Spleen (tissue), 11 donors: ENCODE measurements around the gene GLIS1. TPM values are rescaled to one million over a fixed set of nuclear protein-coding genes. Genes with fewer than 3 reads are reported as not detected.

ENCODE experiments used
- DNase-seq: peaks from one replicate; pipeline ENCODE4 v3.0.0-alpha.2; 2020
- H3K27ac ChIP-seq, 8 donors: fragments of 200-600 bp; sonication (generic) in 7 of 8; 1 replicate in 4 of 8; 2 replicates in 4 of 8; pipeline versions ENCODE4 v1.5.0 to v1.8.0; 2016 to 2021; ENCODE audit warnings: inconsistent platforms in 4 of 8, mild to moderate bottlenecking in 4 of 8, moderate library complexity in 1 of 8
- H3K27me3 ChIP-seq, 7 donors: fragments of 200-600 bp; sonication (generic) in 6 of 7; replicated peaks in 1 of 7; 1 replicate in 4 of 7; 2 replicates in 3 of 7; pipeline versions ENCODE4 v1.5.0 to v1.8.0; 2016 to 2021; ENCODE audit warnings: inconsistent platforms in 3 of 7, mild to moderate bottlenecking in 1 of 7
- H3K36me3 ChIP-seq, 6 donors: fragments of 200-600 bp; sonication (generic) in 5 of 6; 1 replicate in 4 of 6; 2 replicates in 2 of 6; pipeline versions ENCODE4 v1.5.0 to v1.8.0; 2016 to 2021; ENCODE audit warnings: inconsistent platforms in 2 of 6
- H3K4me1 ChIP-seq, 6 donors: fragments of 200-600 bp; sonication (generic) in 5 of 6; 1 replicate in 3 of 6; 2 replicates in 3 of 6; pipeline versions ENCODE4 v1.5.0 to v1.8.0; 2016 to 2021; ENCODE audit warnings: inconsistent platforms in 3 of 6
- H3K4me3 ChIP-seq, 8 donors: fragments of 200-600 bp; sonication (generic) in 7 of 8; 1 replicate in 4 of 8; 2 replicates in 4 of 8; pipeline versions ENCODE4 v1.5.0 to v1.8.0; 2016 to 2021; ENCODE audit warnings: inconsistent platforms in 4 of 8, mild to moderate bottlenecking in 4 of 8, moderate library complexity in 2 of 8
- H3K9me3 ChIP-seq, 8 donors: fragments of 200-600 bp; sonication (generic) in 7 of 8; 1 replicate in 4 of 8; 2 replicates in 4 of 8; pipeline versions ENCODE4 v1.5.0 to v1.8.0; 2016 to 2021; ENCODE audit warnings: inconsistent platforms in 4 of 8
- POLR2A ChIP-seq, 3 donors: fragments of 450-650 bp; IDR thresholded peaks; one replicate each; pipeline ENCODE4 v1.5.1; 2017; ENCODE audit warnings: antibody characterized with exemption in 3 of 3, mild to moderate bottlenecking in 1 of 3
- POLR2AphosphoS5 ChIP-seq, 3 donors: sonication (generic); formaldehyde crosslinking; IDR thresholded peaks; one replicate each; pipeline ENCODE4 v1.5.1; 2017; ENCODE audit warnings: antibody characterized with exemption in 3 of 3
- WGBS, 5 donors: extraction: QIAGEN DNeasy Blood & Tissue Kit in 3 of 5; methylation state at CpG; one replicate each; pipeline versions ENCODE4 v1.1.5 to v1.1.7; 2013 to 2018; 5-methylcytosine and 5-hydroxymethylcytosine counted together
- intact Hi-C: fragments of 100-400 bp; cut with DNase I; formaldehyde crosslinking; loops from one replicate; pipeline ENCODE4 v1.15.0; 2023; ENCODE audit warnings: low total_unique reads
- polyA plus RNA-seq, 3 donors: library from polyadenylated mRNA; stranded (reverse); fragments of 200-250 nt; gene quantifications; one replicate each; pipeline ENCODE4 v1.2.1, GENCODE V29; 2013
- total RNA-seq, 7 donors: library from RNA; depleted of rRNA in 3 of 7; stranded (reverse); fragments of >200 nt in 3 of 7; fragmentation: NEBNext Ultra II Directional in 4 of 7; extraction: Animal tissue kit (Norgen Biotek cat#: 25700) in 4 of 7; gene quantifications; one replicate each; pipeline versions ENCODE4 v1.1.0 to v1.2.1, GENCODE V29; 2016 to 2021
- TF ChIP-seq, protein P1 (sequence below), 11 experiments: fragments of 200-600 bp in 7 of 11; fragments of 450-650 bp in 4 of 11; sonication (generic) in 4 of 11; IDR thresholded peaks in 8 of 11; conservative IDR thresholded peaks in 3 of 11; 1 replicate in 7 of 11; 2 replicates in 4 of 11; pipeline versions ENCODE4 v1.4.0 to v1.8.0; 2016 to 2021; ENCODE audit warnings: antibody characterized with exemption in 11 of 11, inconsistent platforms in 4 of 11, mild to moderate bottlenecking in 1 of 11
- donor health status: healthy with polysubstance abuse.
- donor health status: DM: no; HTN: no; CAD: no; lungs with moderate emphysema.
- donor health status: DM: no; HTN: no; CAD: no.
- donor health status: Bipolar disorder and iron deficiency.
- donor health status: healthy.
- donor health status: DM: no; HTN: no; CAD: no.
- donor health status: DM: yes; HTN: yes; CAD: no.

Gene GLIS1
- total and polyA plus RNA-seq, 10 donors, result 0.04 to 0.39 (median 0.26) TPM; not detected in 5

DNA sequence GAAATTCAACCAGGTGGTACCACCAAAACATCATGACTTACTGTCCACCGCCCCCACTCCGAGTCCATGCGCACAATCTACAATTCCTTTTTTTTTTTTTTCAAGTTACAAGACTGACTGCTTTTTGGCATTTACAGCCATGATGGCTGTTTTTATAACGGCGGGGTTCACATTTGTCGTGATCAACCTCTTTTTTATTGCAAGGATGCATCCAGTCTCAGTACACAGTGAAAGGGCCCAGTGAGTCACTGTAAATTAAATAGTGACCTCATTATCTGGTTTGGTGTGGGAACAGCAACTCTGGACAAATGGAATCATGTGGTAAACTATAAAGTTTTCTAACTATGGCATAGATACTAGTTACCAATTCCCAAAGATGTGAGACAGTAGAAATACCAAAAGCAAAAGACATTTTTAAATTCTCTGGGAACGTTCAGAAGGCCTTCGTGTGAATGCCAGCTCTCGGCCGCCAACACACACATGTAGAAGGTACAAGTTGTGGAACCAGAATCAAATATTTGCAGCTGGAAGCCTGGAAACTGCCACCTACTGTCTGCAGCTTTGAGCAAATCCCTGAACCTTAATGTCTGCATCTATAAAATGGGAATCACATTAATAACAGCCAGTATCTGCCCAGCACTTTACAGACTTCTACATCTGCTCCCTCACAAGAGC, 4.9 kb downstream of the GLIS1 start:
- DNase-seq, result no peak
- 92 to 96% (median 94%) methylated on average over 10 of the region's 10 CpGs for WGBS, 5 donors
- Histone ChIP-seq H3K36me3 (no peaks in the 10 kb centered on the region), H3K9me3 (no peaks in the 10 kb centered on the region), H3K4me1 (peaks cover 11 to 20% (median 15%) of the 10 kb centered on the region in 6 donors), H3K27ac (no peak overlapping the region), H3K27me3 (peaks cover 0 to 50% (median 21%) of the 10 kb centered on the region in 7 donors), H3K4me3 (no peak overlapping the region)
- TF ChIP-seq POLR2AphosphoS5 (IDR thresholded peaks at IDR 0.05), result no peak
- no peak for TF ChIP-seq POLR2A (IDR thresholded peaks at IDR 0.05)
- TF ChIP-seq, protein P1, sequence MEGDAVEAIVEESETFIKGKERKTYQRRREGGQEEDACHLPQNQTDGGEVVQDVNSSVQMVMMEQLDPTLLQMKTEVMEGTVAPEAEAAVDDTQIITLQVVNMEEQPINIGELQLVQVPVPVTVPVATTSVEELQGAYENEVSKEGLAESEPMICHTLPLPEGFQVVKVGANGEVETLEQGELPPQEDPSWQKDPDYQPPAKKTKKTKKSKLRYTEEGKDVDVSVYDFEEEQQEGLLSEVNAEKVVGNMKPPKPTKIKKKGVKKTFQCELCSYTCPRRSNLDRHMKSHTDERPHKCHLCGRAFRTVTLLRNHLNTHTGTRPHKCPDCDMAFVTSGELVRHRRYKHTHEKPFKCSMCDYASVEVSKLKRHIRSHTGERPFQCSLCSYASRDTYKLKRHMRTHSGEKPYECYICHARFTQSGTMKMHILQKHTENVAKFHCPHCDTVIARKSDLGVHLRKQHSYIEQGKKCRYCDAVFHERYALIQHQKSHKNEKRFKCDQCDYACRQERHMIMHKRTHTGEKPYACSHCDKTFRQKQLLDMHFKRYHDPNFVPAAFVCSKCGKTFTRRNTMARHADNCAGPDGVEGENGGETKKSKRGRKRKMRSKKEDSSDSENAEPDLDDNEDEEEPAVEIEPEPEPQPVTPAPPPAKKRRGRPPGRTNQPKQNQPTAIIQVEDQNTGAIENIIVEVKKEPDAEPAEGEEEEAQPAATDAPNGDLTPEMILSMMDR (IDR thresholded peaks at IDR 0.05 in 8 of 11, conservative IDR thresholded peaks at IDR 0.05 in 3 of 11), result no peak
- intact Hi-C loops, result no loop called here

DNA sequence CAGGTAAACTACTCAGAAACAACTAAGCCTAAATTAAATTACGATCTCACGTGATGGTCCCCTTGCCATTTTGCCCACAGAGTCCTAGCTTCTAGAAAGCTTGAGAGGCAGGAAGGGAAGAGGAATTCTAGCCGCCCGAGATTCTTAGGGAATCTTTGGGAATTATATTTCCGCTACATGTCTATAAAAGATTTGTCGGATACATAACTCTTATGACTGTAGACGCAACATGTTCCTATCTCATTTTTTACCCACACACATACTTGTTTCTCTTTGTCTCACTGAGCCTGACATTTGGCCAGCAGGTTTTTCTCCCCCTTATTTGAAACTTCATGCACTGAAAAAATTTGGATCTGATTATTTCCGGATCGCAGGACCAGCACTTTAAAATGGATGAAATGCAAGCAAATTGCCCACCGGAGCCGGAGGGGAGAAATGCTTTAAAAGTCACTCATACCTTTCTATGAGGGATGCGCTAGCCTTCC, 5.5 kb downstream of the GLIS1 start:
- Histone ChIP-seq H3K27me3 (peaks cover 0 to 43% (median 17%) of the 10 kb centered on the region in 7 donors), H3K9me3 (no peaks in the 10 kb centered on the region), H3K27ac (no peak overlapping the region), H3K36me3 (no peaks in the 10 kb centered on the region), H3K4me3 (no peak overlapping the region), H3K4me1 (peaks cover 8 to 16% (median 11%) of the 10 kb centered on the region in 6 donors)
- intact Hi-C loops, result no loop called here
- 89 to 96% (median 93%) methylated on average over 12 of the region's 12 CpGs for WGBS, 5 donors
- no peak for DNase-seq
- no peak for TF ChIP-seq POLR2A (IDR thresholded peaks at IDR 0.05)

DNA sequence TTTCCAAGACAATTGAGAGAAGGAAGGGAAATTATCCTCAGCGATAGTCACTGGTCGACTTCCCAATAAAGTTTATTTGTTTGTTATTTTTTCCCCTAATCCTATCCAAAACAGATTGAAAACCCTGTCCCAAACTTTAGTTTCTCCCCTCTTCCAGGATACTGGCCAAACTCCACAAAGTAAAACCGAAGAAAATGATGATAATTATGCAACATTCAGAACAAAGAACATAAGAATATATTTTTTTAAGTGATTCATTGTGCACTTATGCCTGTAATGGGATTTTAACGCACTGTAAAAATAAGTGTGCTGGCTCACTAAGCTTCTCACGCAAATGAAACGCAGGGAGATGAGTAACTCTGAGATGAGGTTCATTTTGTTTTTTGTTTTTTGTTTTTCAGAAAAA, 6.0 kb downstream of the GLIS1 start:
- H3K4me1 ChIP-seq, result peaks cover 2 to 10% (median 6%) of the 10 kb centered on the region in 6 donors
- no peaks in the 10 kb centered on the region for H3K36me3 ChIP-seq
- intact Hi-C loops, result no loop called here
- WGBS, 5 donors, result 64 to 79% (median 73%) methylated on average over 6 of the region's 6 CpGs
- no peak for DNase-seq
- no peaks in the 10 kb centered on the region for H3K9me3 ChIP-seq
- peaks cover 0 to 38% (median 11%) of the 10 kb centered on the region in 7 donors for H3K27me3 ChIP-seq
- TF ChIP-seq POLR2A (IDR thresholded peaks at IDR 0.05) (no peak), POLR2AphosphoS5 (IDR thresholded peaks at IDR 0.05) (no peak)
- TF ChIP-seq, protein P1 (IDR thresholded peaks at IDR 0.05 in 8 of 11, conservative IDR thresholded peaks at IDR 0.05 in 3 of 11), result no peak
- no peak overlapping the region for H3K27ac ChIP-seq
- no peak overlapping the region for H3K4me3 ChIP-seq

DNA sequence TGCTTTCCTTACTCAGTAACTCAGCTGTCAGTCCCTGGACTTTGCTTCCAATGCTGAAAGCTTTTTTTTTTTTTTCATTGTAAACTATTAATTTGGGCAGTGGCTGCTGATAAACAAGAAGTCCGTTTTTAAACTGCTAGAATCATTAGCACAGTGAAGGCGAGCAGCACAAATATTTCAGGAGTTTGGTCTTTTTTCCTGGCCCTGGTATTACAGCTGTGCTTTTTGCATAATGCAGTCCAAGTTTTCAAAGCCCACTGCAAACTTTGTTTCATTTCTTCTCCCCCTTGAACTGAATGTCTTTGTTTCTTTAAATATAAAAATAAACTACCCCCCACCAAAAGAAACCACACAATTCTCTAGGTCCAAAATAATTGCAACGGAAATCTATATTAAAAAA, 6.6 kb downstream of the GLIS1 start:
- Histone ChIP-seq H3K27ac (no peak overlapping the region), H3K4me3 (no peak overlapping the region), H3K9me3 (no peaks in the 10 kb centered on the region), H3K4me1 (peaks cover 0 to 5% (median under 1%) of the 10 kb centered on the region in 6 donors), H3K27me3 (peaks cover 0 to 32% (median 6%) of the 10 kb centered on the region in 7 donors), H3K36me3 (no peaks in the 10 kb centered on the region)
- no peak for TF ChIP-seq POLR2AphosphoS5 (IDR thresholded peaks at IDR 0.05)
- TF ChIP-seq, protein P1 (IDR thresholded peaks at IDR 0.05 in 8 of 11, conservative IDR thresholded peaks at IDR 0.05 in 3 of 11), result no peak
- 49 to 59% (median 51%) methylated on average over 3 of the region's 3 CpGs for WGBS, 5 donors
- intact Hi-C loops, result no loop called here
- DNase-seq, result no peak
